Adipocyte (in vitro differentiated cells): ENCODE measurements around the gene CPPED1.
A peak's percentile ranks its signal among the peaks of the same experiment; 100 is the strongest.

Experiments used
- DNase-seq: peaks from one replicate; pipeline ENCODE4 v3.0.0-alpha.2; 2015; ENCODE audit warnings: low read depth
- H3K27me3 ChIP-seq: replicated peaks from 2 replicates; pipeline ENCODE4 v1.7.0; 2013; ENCODE audit warnings: mild to moderate bottlenecking, low read length, moderate library complexity; ENCODE audit not compliant: control insufficient read depth, insufficient read depth
- H3K36me3 ChIP-seq: 2 replicates; pipeline ENCODE4 v1.7.0; 2013; ENCODE audit warnings: low read length, mild to moderate bottlenecking, moderate library complexity; ENCODE audit not compliant: control insufficient read depth, insufficient read depth, severe bottlenecking
- H3K4me1 ChIP-seq: 2 replicates; pipeline ENCODE4 v1.7.0; 2013; ENCODE audit warnings: mild to moderate bottlenecking, low read length, moderate library complexity; ENCODE audit not compliant: control insufficient read depth, insufficient read depth
- H3K4me3 ChIP-seq: 2 replicates; pipeline ENCODE4 v1.7.0; 2013; ENCODE audit warnings: mild to moderate bottlenecking, low read length, moderate library complexity
- H3K9ac ChIP-seq: 2 replicates; pipeline ENCODE4 v1.7.0; 2013; ENCODE audit warnings: mild to moderate bottlenecking, low read length, moderate library complexity
- H3K9me3 ChIP-seq: 2 replicates; pipeline ENCODE4 v1.7.0; 2013; ENCODE audit warnings: mild to moderate bottlenecking, low read length, moderate library complexity; ENCODE audit not compliant: control insufficient read depth

Gene CPPED1

DNA sequence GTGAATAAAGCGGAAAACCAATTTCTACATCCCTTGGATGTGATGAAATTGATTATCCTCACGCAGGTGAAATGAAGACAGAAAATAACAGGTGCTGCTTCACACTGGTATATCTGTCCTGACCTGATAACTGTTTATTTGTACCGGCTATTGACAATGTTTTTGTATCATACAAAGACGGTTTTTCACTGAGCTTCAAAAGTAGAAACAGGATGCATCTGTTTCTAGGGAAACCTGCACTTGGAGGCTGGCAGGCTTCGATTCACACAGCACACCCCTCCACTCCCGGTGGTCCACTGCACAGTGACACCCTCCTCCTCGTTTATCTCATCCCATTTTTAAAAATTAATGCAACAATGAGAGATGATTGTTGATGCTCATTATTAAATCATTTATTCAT, 104.5 kb downstream of the CPPED1 start:
- Histone ChIP-seq H3K9ac (no peak overlapping the region), H3K27me3 (no peaks in the 10 kb centered on the region), H3K4me3 (no peak overlapping the region), H3K9me3 (no peaks in the 10 kb centered on the region), H3K36me3 (peaks cover 6% of the 10 kb centered on the region), H3K4me1 (peaks cover 5% of the 10 kb centered on the region)
- DNase-seq = no peak

DNA sequence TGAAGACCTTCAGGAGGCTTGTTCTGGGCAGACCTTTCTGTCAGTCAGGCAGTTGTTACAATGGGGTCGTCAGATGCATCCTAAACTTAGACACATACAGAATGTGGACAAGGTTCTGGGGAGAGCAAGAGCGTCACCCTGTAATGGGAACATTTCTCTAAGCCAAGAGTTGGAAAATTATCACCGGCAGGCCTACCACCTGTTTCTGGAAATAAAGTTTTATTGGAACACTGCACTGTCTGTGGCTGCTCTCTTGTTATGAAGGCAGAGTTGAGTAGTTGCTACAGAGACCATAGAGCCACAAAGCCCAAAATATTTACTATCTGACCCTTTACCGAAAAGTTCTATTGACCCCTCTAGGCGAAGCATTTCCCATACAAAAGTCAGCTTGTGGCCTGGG, 106.2 kb downstream of the CPPED1 start:
- Histone ChIP-seq H3K4me1 (peaks cover 5% of the 10 kb centered on the region), H3K9ac (no peak overlapping the region), H3K36me3 (peaks cover 3% of the 10 kb centered on the region), H3K27me3 (no peaks in the 10 kb centered on the region), H3K4me3 (no peak overlapping the region), H3K9me3 (no peaks in the 10 kb centered on the region)
- no peak for DNase-seq

DNA sequence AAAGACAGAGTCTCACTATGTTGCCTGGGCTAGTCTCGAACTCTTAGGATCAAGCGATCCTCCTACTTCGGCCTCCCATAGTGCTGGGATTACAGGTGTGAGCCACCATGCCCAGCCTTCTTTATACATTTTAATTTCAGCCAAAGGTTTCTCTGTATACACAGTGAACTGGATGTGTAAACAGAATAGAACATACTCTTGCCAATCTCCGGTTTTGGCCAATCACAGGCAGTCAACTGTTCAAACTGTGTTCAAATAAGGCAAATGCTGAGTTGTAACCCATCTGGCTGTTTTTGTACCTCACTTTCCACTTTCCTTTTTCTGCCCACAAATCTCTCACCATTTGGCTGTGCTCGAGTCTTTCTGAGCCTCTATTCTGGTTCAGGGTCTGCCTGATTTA, 108.2 kb downstream of the CPPED1 start:
- Histone ChIP-seq H3K36me3 (peaks cover 3% of the 10 kb centered on the region), H3K4me3 (no peak overlapping the region), H3K9me3 (no peaks in the 10 kb centered on the region), H3K9ac (no peak overlapping the region), H3K4me1 (peaks cover 5% of the 10 kb centered on the region), H3K27me3 (no peaks in the 10 kb centered on the region)
- DNase-seq = no peak

DNA sequence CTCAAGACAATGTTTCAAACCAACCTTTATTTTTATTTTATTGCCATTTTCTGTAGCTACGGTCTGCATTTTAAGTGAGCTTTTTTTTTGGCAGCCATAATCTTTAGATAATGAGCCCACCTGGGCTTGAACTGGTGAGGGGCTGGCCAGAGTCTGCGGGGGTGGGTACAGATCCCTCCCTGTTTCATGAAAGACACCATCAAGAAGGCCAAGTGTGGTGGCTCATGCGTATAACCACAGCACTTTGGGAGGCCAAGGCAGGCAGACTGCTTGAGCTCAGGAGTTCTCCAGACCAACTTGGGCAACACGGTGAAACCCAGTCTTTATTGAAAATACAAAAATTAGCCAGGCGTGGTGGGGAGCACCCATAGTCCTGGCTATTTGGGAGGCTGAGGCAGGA, 113.7 kb downstream of the CPPED1 start:
- peaks cover 3% of the 10 kb centered on the region for H3K36me3 ChIP-seq
- H3K9me3 ChIP-seq = no peaks in the 10 kb centered on the region
- H3K4me3 ChIP-seq = no peak overlapping the region
- no peaks in the 10 kb centered on the region for H3K27me3 ChIP-seq
- H3K4me1 ChIP-seq = peaks cover 5% of the 10 kb centered on the region
- no peak for DNase-seq
- H3K9ac ChIP-seq = no peak overlapping the region

DNA sequence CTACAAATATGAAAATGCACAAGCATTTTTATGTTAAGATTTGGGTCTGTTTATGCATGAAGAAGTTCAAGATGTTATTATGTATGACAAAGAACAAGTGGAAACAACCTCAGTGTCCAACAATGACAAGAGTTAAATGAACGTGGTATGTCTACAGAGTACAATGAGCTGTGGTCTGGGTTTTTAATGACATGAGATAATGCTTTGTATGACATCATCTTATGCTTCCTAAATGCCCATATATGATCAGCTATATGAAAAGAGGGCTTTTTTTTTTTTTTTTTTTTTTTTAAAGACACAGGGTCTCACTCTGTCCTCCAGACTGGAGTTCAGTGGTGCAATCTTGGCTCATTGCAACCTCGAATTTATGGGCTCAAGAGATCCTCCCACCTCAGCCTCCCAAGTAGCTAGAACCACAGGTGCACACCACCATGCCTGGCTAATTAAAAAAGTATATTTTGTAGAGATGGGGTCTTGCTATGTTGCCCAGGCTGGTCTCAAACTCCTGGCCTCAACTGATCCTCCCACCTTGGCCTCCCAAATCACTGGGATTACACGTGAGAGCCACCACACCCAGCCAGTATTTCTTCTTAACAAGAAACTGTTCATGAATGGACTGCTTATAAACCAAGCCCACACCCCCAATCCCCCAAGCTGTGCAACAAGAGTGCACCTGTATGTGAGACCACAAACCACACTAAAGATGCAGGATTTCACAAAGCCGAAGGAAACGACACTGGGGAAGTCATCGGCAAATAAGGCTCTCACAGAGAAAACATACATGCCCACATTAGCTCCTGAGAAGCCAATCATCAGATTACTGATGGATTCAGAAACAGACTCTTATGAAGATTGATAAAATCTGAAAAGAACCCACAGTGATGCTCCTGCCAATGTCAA, 114.5 kb downstream of the CPPED1 start:
- Histone ChIP-seq H3K9ac (no peak overlapping the region), H3K27me3 (no peaks in the 10 kb centered on the region), H3K9me3 (no peaks in the 10 kb centered on the region), H3K36me3 (peaks cover 3% of the 10 kb centered on the region), H3K4me3 (no peak overlapping the region), H3K4me1 (peaks cover 5% of the 10 kb centered on the region)
- no peak for DNase-seq

DNA sequence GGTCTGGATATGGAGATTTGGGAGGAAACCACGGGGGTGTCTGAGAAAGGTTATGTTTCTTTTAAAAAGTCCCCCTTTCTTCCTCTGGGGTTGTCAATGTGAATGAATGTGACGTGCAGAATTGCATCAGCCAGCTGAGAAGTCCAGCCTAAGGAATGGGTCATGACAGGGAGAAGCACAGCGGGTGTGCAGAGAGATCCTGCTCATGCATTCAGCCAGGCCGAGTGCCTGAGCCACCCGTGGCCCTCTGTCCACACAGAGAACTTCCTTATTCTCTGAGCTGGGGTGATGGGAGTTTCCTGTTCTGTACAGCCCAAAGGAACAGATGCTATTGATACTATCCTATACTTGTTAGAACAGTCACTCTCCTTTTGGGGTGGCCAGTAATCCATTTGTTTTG, 117.9 kb downstream of the CPPED1 start:
- H3K27me3 ChIP-seq = no peaks in the 10 kb centered on the region
- H3K9ac ChIP-seq = no peak overlapping the region
- no peak overlapping the region for H3K4me3 ChIP-seq
- peaks cover 23% of the 10 kb centered on the region for H3K4me1 ChIP-seq
- no peaks in the 10 kb centered on the region for H3K36me3 ChIP-seq
- no peak for DNase-seq
- H3K9me3 ChIP-seq = no peaks in the 10 kb centered on the region

DNA sequence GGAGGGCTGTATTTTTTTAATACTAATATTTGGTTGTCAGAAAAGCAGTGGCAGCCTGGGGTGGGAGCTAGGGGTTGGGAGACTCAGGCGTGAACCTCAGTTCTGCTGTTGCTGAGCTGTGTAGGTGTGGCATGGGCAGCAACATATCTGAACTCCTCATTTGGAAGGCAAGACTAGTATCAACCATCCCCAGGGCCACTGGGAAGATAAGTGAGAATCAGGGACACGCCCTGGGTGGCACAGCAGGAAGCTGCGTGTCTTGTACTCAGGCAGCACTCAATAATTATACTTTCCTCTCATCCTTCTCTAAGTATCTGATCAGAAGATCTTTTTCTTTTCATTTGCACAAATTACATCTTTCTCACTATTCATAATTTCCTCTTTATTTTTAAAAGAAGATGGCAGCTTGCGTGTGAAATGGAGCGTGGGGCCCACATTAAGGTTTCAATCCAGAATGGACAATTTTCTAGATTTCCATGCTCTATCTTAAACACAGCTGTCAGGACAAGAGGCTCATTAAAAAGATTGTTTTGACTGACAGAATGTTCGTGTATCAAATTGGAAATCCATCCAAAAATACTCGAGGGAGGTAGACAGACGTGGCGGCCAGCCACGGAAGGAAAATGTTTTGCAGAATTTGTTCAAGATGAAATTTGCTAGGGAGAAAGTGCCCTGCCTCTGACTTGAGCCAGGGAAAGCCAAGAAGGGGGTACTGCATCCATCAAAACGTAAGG, 121.1 kb downstream of the CPPED1 start:
- DNase-seq = no peak
- Histone ChIP-seq H3K9me3 (no peaks in the 10 kb centered on the region), H3K36me3 (no peaks in the 10 kb centered on the region), H3K4me1 (peaks cover 37% of the 10 kb centered on the region), H3K4me3 (no peak overlapping the region), H3K27me3 (no peaks in the 10 kb centered on the region), H3K9ac (no peak overlapping the region)

DNA sequence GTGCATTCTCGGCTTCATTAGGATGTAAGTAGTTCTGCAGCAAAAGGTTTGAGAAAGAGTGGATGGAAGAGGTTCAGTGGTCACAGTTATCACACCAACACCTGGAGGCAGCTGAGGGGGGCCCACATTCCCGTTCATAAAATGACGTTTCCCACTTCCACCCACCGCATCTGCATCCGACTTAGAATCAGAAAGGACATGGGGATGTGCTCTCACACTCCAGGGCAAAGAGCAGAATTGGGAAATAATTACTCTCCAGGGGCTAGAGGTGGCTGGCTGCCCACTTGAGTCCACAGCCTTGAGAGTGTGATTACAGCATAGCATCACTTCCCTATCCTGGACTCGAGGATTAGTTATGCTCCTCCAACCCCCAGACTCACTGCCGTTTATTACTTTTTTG, 122.0 kb downstream of the CPPED1 start:
- Histone ChIP-seq H3K9me3 (no peaks in the 10 kb centered on the region), H3K36me3 (no peaks in the 10 kb centered on the region), H3K9ac (no peak overlapping the region), H3K27me3 (no peaks in the 10 kb centered on the region), H3K4me1 (peaks cover 37% of the 10 kb centered on the region), H3K4me3 (peak overlapping the region; percentile 3)
- DNase-seq = no peak

DNA sequence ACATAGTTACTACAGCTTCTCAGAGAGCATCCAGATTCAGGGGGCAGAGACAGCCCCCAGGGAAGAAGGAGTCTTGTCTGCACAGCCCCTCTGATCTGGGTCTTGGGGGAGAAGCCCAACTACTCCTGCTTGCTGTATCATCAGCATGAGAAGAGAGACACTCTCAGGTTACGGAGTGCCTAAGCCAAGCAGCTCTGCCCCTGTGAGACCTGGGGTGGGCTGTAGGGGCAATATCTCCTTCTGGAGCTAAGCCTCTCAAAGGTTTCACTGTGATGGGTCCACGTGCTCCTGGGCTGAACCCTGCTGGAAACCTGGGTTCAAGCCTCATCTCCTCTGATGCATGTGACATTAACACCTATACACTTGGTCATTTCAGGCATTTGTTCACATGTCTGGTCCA, 123.2 kb downstream of the CPPED1 start:
- Histone ChIP-seq H3K9ac (no peak overlapping the region), H3K9me3 (no peaks in the 10 kb centered on the region), H3K36me3 (no peaks in the 10 kb centered on the region), H3K4me1 (peaks cover 38% of the 10 kb centered on the region), H3K27me3 (no peaks in the 10 kb centered on the region), H3K4me3 (no peak overlapping the region)
- DNase-seq = no peak

DNA sequence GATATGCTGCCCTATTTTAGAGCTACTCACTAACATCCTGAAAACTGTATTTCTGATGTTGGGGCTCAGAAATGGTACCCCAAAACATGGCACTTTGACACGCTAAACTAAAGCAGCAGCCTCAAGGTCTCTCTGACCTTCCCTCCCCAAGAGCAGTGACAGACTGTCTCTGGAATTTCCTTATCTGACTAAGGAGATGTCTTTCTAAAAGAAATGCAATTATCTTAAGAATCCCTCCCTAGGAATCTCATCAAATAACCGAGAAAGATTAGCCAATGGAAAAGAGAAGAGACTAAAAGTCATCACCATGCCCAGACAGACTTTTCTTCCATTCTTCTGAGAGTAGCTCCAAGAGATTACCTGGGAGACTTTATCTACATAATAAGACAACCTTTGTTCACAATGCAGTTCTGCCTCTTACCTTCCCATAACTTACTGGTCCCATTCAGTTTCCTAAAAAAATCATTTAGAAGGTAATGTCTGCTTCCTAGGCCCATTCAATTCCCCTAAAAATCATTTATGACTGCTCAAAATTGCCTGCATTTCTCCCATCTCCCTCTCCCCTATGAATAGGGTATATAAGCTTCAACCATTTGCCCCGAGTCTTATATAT, 123.9 kb downstream of the CPPED1 start:
- Histone ChIP-seq H3K4me1 (peaks cover 44% of the 10 kb centered on the region), H3K36me3 (no peaks in the 10 kb centered on the region), H3K9me3 (no peaks in the 10 kb centered on the region), H3K9ac (no peak overlapping the region), H3K27me3 (no peaks in the 10 kb centered on the region), H3K4me3 (no peak overlapping the region)
- DNase-seq = peak; percentile 18

DNA sequence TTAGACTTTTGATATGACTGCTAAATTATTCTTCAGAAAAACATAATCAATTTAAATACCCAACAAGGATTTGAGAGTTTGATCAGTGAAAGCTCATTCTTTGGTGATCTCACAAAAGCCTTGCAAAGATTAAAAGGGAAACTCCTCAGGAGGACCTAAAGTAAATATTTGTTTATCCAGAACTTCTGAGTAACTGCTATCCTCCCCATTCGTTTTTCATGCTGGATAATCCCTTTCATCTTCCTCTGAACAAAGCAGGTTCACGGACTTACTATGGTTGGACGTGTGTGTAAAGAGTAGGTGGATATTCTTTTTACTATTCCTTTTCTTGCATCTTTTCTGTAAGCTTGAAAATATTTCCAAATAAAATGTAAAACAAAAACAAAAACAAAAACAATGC, 124.7 kb downstream of the CPPED1 start:
- Histone ChIP-seq H3K27me3 (no peaks in the 10 kb centered on the region), H3K9ac (no peak overlapping the region), H3K4me1 (peaks cover 49% of the 10 kb centered on the region), H3K36me3 (no peaks in the 10 kb centered on the region), H3K4me3 (no peak overlapping the region), H3K9me3 (no peaks in the 10 kb centered on the region)
- no peak for DNase-seq
